GM23338 (cell line): ENCODE data around the gene GRIP2. TPM values are rescaled to one million over a fixed set of nuclear protein-coding genes. Genes with fewer than 3 reads are reported as not detected.

ENCODE experiments used
- ATAC-seq: fragments of 200-7000 bp; cut with Tn5 transposase; 3 replicates; pipeline ENCODE4 v1.9.1; 2020
- DNase-seq: peaks from one replicate; pipeline ENCODE4 v3.0.0-alpha.2; 2015; ENCODE audit warnings: low spot score
- H2AFZ ChIP-seq: fragments of 200-600 bp; sonication (generic); 2 replicates; pipeline ENCODE4 v1.8.0; 2016; ENCODE audit warnings: antibody characterized with exemption, mild to moderate bottlenecking, moderate library complexity
- H3F3A ChIP-seq: fragments of 200-600 bp; sonication (generic); replicated peaks from 2 replicates; pipeline ENCODE4 v1.8.0; 2017; ENCODE audit warnings: antibody characterized with exemption, mixed run types, low read depth
- H3K27ac ChIP-seq: fragments of 200-600 bp; sonication (generic); 2 replicates; pipeline ENCODE4 v1.6.1; 2016; ENCODE audit warnings: low read depth
- H3K27me3 ChIP-seq: fragments of 200-600 bp; sonication (generic); 2 replicates; pipeline ENCODE4 v1.8.0; 2016; ENCODE audit warnings: mild to moderate bottlenecking, mixed run types, moderate library complexity; ENCODE audit not compliant: insufficient read depth
- H3K36me3 ChIP-seq: fragments of 200-600 bp; sonication (generic); 2 replicates; pipeline ENCODE4 v1.8.0; 2016; ENCODE audit warnings: mild to moderate bottlenecking; ENCODE audit not compliant: insufficient read depth
- H3K4me1 ChIP-seq: fragments of 200-600 bp; sonication (generic); 2 replicates; pipeline ENCODE4 v1.8.0; 2016; ENCODE audit warnings: mild to moderate bottlenecking, moderate library complexity; ENCODE audit not compliant: insufficient read depth
- H3K4me2 ChIP-seq: fragments of 200-600 bp; sonication (generic); 2 replicates; pipeline ENCODE4 v1.7.1; 2017; ENCODE audit warnings: mixed run types
- H3K4me3 ChIP-seq: fragments of 200-600 bp; sonication (generic); 2 replicates; pipeline ENCODE4 v1.6.1; 2016; ENCODE audit warnings: mixed run types
- H3K79me2 ChIP-seq: fragments of 200-600 bp; sonication (generic); replicated peaks from 2 replicates; pipeline ENCODE4 v1.8.0; 2017; ENCODE audit warnings: mild to moderate bottlenecking; ENCODE audit not compliant: insufficient read depth
- H3K9me2 ChIP-seq: fragments of 200-600 bp; sonication (generic); 2 replicates; pipeline ENCODE4 v1.8.0; 2017; ENCODE audit not compliant: insufficient read depth
- H4K20me1 ChIP-seq: fragments of 200-600 bp; sonication (generic); replicated peaks from 2 replicates; pipeline ENCODE4 v1.8.0; 2017; ENCODE audit warnings: mild to moderate bottlenecking; ENCODE audit not compliant: insufficient read depth
- H3K27ac Mint-ChIP-seq: 2 replicates; pipeline ENCODE4 v1.8.0; 2020; ENCODE audit warnings: inconsistent platforms, mild to moderate bottlenecking, moderate library complexity, mixed read lengths
- H3K27me3 Mint-ChIP-seq: 3 replicates; pipeline ENCODE4 v1.8.0; 2022; ENCODE audit warnings: low read depth, mild to moderate bottlenecking, moderate library complexity, mixed read lengths, inconsistent platforms; ENCODE audit not compliant: insufficient read depth, poor library complexity
- H3K36me3 Mint-ChIP-seq: 3 replicates; pipeline ENCODE4 v1.8.0; 2021; ENCODE audit warnings: low read depth, mild to moderate bottlenecking, inconsistent platforms, moderate library complexity, mixed read lengths
- H3K4me1 Mint-ChIP-seq: 3 replicates; pipeline ENCODE4 v1.8.0; 2020; ENCODE audit warnings: mild to moderate bottlenecking, inconsistent platforms, mixed read lengths
- H3K4me3 Mint-ChIP-seq: 3 replicates; pipeline ENCODE4 v1.8.0; 2021; ENCODE audit warnings: moderate library complexity, mild to moderate bottlenecking, inconsistent platforms, mixed read lengths
- H3K9me3 Mint-ChIP-seq: 3 replicates; pipeline ENCODE4 v1.8.0; 2020; ENCODE audit warnings: moderate library complexity, mild to moderate bottlenecking, inconsistent platforms, mixed read lengths
- CREB1 ChIP-seq: fragments of 250-450 bp; sonication (Bioruptor Pico); IDR thresholded peaks from 2 replicates; pipeline ENCODE4 v1.5.0; 2020; ENCODE audit warnings: low read depth, mild to moderate bottlenecking, moderate library complexity
- CTCF ChIP-seq, 2 experiments: fragments of 200-600 bp in 1 of 2; sonication (generic) in 1 of 2; conservative IDR thresholded peaks; 2 replicates each; pipeline versions ENCODE4 v1.5.1 to v1.6.1; 2016 to 2017; ENCODE audit warnings: antibody characterized with exemption in 2 of 2, low read depth in 2 of 2, mild to moderate bottlenecking in 2 of 2, moderate library complexity in 1 of 2
- EZH2 ChIP-seq: fragments of 200-600 bp; sonication (generic); IDR thresholded peaks from one replicate; pipeline ENCODE4 v1.8.0; 2017; ENCODE audit warnings: antibody characterized with exemption, mild to moderate bottlenecking, low read depth; ENCODE audit not compliant: unreplicated experiment
- EZH2phosphoT487 ChIP-seq: fragments of 200-600 bp; sonication (generic); IDR thresholded peaks from one replicate; pipeline ENCODE4 v1.8.1; 2018; ENCODE audit warnings: antibody characterized with exemption; ENCODE audit not compliant: unreplicated experiment
- JUNB ChIP-seq: IDR thresholded peaks from one replicate; pipeline ENCODE4 v1.6.1; 2016; ENCODE audit warnings: antibody characterized with exemption; ENCODE audit not compliant: unreplicated experiment
- NANOG ChIP-seq: IDR thresholded peaks from 2 replicates; pipeline ENCODE4 v1.6.1; 2016; ENCODE audit warnings: antibody characterized with exemption, borderline replicate concordance
- POLR2AphosphoS5 ChIP-seq: IDR thresholded peaks from 2 replicates; pipeline ENCODE4 v1.6.1; 2016; ENCODE audit warnings: antibody characterized with exemption, low read depth
- STAT1 ChIP-seq: IDR thresholded peaks from one replicate; pipeline ENCODE4 v1.6.1; 2016; ENCODE audit warnings: antibody characterized with exemption; ENCODE audit not compliant: unreplicated experiment
- ZNF114 ChIP-seq: fragments of 250-450 bp; sonication (Bioruptor Pico); IDR thresholded peaks from 2 replicates; pipeline ENCODE4 v1.5.0; 2020; ENCODE audit warnings: mild to moderate bottlenecking, moderate library complexity
- ZNF331 ChIP-seq: fragments of 250-450 bp; sonication (Bioruptor Pico); IDR thresholded peaks from 2 replicates; pipeline ENCODE4 v1.5.0; 2020; ENCODE audit warnings: low read depth, mild to moderate bottlenecking, moderate library complexity
- polyA plus RNA-seq: library from polyadenylated mRNA; unstranded; fragments of >200 nt; fragmentation: Nextera tagmentation; extraction: Ambion mirVana; gene quantifications from 2 replicates; pipeline ENCODE4 v1.2.1, GENCODE V29; 2016
- total RNA-seq: library from RNA; depleted of rRNA; stranded (reverse); fragments of >200 nt; shearing (Covaris generic); gene quantifications from 2 replicates; pipeline ENCODE4 v1.2.3, GENCODE V29; 2014
- TF ChIP-seq, protein P1 (sequence below): fragments of 250-450 bp; sonication (Bioruptor Pico); IDR thresholded peaks from 2 replicates; pipeline ENCODE4 v1.5.0; 2020; ENCODE audit warnings: mild to moderate bottlenecking, moderate library complexity
- TF ChIP-seq, protein P2 (sequence below): IDR thresholded peaks from 2 replicates; pipeline ENCODE4 v1.6.1; 2016; ENCODE audit warnings: antibody characterized with exemption
- TF ChIP-seq, protein P3 (sequence below): IDR thresholded peaks from one replicate; pipeline ENCODE4 v1.6.1; 2018; ENCODE audit warnings: antibody characterized with exemption; ENCODE audit not compliant: unreplicated experiment

GRIP2 gene
- total and polyA plus RNA-seq, 2 experiments from 2014 or later = 3.6 to 5.8 TPM

- peaks cover 18% of the 10 kb centered on the region for H3K4me1 Mint-ChIP-seq
- peaks cover 8% of the 10 kb centered on the region for H3K27me3 Mint-ChIP-seq
- no peak overlapping the region for H3K27ac Mint-ChIP-seq
- no peaks in the 10 kb centered on the region for H3K9me3 Mint-ChIP-seq
- Histone ChIP-seq H3K4me2 (no peak overlapping the region), H3K27me3 (no peaks in the 10 kb centered on the region), H3K9me2 (no peaks in the 10 kb centered on the region), H3K36me3 (no peaks in the 10 kb centered on the region), H3F3A (no peaks in the 10 kb centered on the region), H3K4me3 (no peak overlapping the region), H3K27ac (no peak overlapping the region), H4K20me1 (no peaks in the 10 kb centered on the region), H2AFZ (no peak overlapping the region), H3K79me2 (no peaks in the 10 kb centered on the region), H3K4me1 (peaks cover 2% of the 10 kb centered on the region; the same call in 1 of the 2 replicates)
- H3K4me3 Mint-ChIP-seq = no peak overlapping the region
- no peak for DNase-seq
- TF ChIP-seq NANOG = no peak
- no peak for TF ChIP-seq ZNF114 (CRISPR knock-in tag)
- no peak for TF ChIP-seq EZH2phosphoT487
- TF ChIP-seq CREB1 (CRISPR knock-in tag) = no peak
- TF ChIP-seq CTCF (conservative IDR thresholded peaks at IDR 0.05; ENCODE audit: low read depth in 2 of 2) = no peak
- no peak for TF ChIP-seq ZNF331
- no peak for TF ChIP-seq STAT1
- no peak for TF ChIP-seq JUNB
- TF ChIP-seq, protein P1, sequence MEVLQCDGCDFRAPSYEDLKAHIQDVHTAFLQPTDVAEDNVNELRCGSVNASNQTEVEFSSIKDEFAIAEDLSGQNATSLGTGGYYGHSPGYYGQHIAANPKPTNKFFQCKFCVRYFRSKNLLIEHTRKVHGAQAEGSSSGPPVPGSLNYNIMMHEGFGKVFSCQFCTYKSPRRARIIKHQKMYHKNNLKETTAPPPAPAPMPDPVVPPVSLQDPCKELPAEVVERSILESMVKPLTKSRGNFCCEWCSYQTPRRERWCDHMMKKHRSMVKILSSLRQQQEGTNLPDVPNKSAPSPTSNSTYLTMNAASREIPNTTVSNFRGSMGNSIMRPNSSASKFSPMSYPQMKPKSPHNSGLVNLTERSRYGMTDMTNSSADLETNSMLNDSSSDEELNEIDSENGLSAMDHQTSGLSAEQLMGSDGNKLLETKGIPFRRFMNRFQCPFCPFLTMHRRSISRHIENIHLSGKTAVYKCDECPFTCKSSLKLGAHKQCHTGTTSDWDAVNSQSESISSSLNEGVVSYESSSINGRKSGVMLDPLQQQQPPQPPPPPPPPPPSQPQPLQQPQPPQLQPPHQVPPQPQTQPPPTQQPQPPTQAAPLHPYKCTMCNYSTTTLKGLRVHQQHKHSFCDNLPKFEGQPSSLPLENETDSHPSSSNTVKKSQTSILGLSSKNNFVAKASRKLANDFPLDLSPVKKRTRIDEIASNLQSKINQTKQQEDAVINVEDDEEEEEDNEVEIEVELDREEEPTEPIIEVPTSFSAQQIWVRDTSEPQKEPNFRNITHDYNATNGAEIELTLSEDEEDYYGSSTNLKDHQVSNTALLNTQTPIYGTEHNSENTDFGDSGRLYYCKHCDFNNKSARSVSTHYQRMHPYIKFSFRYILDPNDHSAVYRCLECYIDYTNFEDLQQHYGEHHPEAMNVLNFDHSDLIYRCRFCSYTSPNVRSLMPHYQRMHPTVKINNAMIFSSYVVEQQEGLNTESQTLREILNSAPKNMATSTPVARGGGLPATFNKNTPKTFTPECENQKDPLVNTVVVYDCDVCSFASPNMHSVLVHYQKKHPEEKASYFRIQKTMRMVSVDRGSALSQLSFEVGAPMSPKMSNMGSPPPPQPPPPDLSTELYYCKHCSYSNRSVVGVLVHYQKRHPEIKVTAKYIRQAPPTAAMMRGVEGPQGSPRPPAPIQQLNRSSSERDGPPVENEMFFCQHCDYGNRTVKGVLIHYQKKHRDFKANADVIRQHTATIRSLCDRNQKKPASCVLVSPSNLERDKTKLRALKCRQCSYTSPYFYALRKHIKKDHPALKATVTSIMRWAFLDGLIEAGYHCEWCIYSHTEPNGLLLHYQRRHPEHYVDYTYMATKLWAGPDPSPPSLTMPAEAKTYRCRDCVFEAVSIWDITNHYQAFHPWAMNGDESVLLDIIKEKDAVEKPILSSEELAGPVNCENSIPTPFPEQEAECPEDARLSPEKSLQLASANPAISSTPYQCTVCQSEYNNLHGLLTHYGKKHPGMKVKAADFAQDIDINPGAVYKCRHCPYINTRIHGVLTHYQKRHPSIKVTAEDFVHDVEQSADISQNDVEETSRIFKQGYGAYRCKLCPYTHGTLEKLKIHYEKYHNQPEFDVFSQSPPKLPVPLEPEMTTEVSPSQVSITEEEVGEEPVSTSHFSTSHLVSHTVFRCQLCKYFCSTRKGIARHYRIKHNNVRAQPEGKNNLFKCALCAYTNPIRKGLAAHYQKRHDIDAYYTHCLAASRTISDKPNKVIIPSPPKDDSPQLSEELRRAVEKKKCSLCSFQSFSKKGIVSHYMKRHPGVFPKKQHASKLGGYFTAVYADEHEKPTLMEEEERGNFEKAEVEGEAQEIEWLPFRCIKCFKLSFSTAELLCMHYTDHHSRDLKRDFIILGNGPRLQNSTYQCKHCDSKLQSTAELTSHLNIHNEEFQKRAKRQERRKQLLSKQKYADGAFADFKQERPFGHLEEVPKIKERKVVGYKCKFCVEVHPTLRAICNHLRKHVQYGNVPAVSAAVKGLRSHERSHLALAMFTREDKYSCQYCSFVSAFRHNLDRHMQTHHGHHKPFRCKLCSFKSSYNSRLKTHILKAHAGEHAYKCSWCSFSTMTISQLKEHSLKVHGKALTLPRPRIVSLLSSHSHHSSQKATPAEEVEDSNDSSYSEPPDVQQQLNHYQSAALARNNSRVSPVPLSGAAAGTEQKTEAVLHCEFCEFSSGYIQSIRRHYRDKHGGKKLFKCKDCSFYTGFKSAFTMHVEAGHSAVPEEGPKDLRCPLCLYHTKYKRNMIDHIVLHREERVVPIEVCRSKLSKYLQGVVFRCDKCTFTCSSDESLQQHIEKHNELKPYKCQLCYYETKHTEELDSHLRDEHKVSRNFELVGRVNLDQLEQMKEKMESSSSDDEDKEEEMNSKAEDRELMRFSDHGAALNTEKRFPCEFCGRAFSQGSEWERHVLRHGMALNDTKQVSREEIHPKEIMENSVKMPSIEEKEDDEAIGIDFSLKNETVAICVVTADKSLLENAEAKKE (CRISPR knock-in tag) = no peak
- no peak for TF ChIP-seq POLR2AphosphoS5
- TF ChIP-seq EZH2 = no peak
- TF ChIP-seq, protein P2, sequence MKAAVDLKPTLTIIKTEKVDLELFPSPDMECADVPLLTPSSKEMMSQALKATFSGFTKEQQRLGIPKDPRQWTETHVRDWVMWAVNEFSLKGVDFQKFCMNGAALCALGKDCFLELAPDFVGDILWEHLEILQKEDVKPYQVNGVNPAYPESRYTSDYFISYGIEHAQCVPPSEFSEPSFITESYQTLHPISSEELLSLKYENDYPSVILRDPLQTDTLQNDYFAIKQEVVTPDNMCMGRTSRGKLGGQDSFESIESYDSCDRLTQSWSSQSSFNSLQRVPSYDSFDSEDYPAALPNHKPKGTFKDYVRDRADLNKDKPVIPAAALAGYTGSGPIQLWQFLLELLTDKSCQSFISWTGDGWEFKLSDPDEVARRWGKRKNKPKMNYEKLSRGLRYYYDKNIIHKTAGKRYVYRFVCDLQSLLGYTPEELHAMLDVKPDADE = no peak
- TF ChIP-seq, protein P3, sequence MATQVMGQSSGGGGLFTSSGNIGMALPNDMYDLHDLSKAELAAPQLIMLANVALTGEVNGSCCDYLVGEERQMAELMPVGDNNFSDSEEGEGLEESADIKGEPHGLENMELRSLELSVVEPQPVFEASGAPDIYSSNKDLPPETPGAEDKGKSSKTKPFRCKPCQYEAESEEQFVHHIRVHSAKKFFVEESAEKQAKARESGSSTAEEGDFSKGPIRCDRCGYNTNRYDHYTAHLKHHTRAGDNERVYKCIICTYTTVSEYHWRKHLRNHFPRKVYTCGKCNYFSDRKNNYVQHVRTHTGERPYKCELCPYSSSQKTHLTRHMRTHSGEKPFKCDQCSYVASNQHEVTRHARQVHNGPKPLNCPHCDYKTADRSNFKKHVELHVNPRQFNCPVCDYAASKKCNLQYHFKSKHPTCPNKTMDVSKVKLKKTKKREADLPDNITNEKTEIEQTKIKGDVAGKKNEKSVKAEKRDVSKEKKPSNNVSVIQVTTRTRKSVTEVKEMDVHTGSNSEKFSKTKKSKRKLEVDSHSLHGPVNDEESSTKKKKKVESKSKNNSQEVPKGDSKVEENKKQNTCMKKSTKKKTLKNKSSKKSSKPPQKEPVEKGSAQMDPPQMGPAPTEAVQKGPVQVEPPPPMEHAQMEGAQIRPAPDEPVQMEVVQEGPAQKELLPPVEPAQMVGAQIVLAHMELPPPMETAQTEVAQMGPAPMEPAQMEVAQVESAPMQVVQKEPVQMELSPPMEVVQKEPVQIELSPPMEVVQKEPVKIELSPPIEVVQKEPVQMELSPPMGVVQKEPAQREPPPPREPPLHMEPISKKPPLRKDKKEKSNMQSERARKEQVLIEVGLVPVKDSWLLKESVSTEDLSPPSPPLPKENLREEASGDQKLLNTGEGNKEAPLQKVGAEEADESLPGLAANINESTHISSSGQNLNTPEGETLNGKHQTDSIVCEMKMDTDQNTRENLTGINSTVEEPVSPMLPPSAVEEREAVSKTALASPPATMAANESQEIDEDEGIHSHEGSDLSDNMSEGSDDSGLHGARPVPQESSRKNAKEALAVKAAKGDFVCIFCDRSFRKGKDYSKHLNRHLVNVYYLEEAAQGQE = no peak
- H3K36me3 Mint-ChIP-seq = no peaks in the 10 kb centered on the region; the same call in 2 of the 3 replicates
- ATAC-seq = no peak
Measured at GRCh38 chr3:14541646-14542045, 1.5 kb upstream of the GRIP2 start.
